ENCODE data around the gene IRX5.

The IRX5 gene

GRCh38 chr16:54964239-54964638 lies 33.6 kb downstream of the IRX5 start:
- ChIA-PET POLR2A (no interaction called here), CTCF (interaction anchor here (0.5 kb wide), 1 partner anchor 154 kb away, joined by 3 read pairs; no protein-coding TSS in a partner anchor)
- no peak for DNase-seq (ENCODE audit: extremely low spot score)
- TF ChIP-seq L3MBTL2 (conservative IDR thresholded peaks at IDR 0.05) (no peak), CTBP1 (IDR thresholded peaks at IDR 0.05; ENCODE audit: borderline replicate concordance) (no peak)

GRCh38 chr16:54965464-54965863 lies 34.8 kb downstream of the IRX5 start:
- DNase-seq (ENCODE audit: extremely low spot score) = no peak
- CTCF ChIA-PET = no interaction called here
- POLR2A ChIA-PET = no interaction called here
- TF ChIP-seq LEF1 (IDR thresholded peaks at IDR 0.05; ENCODE audit: borderline replicate concordance) (no peak), CTBP1 (IDR thresholded peaks at IDR 0.05; ENCODE audit: borderline replicate concordance) (no peak), FOXA1 (IDR thresholded peaks at IDR 0.05) (no peak), NFRKB (IDR thresholded peaks at IDR 0.05) (no peak), ELF4 (IDR thresholded peaks at IDR 0.05) (no peak), FOXK2 (IDR thresholded peaks at IDR 0.05) (no peak), FOXM1 (IDR thresholded peaks at IDR 0.05; ENCODE audit: borderline replicate concordance) (no peak), HDGF (IDR thresholded peaks at IDR 0.05; ENCODE audit: borderline replicate concordance) (no peak), SP1 (IDR thresholded peaks at IDR 0.05) (no peak), L3MBTL2 (conservative IDR thresholded peaks at IDR 0.05) (no peak), PKNOX1 (IDR thresholded peaks at IDR 0.05) (no peak), SUZ12 (IDR thresholded peaks at IDR 0.05) (no peak), ARNT (IDR thresholded peaks at IDR 0.05) (no peak), ZNF384 (IDR thresholded peaks at IDR 0.05) (no peak), TARDBP (IDR thresholded peaks at IDR 0.05) (no peak), BHLHE40 (IDR thresholded peaks at IDR 0.05; ENCODE audit: borderline replicate concordance) (no peak)

DNA sequence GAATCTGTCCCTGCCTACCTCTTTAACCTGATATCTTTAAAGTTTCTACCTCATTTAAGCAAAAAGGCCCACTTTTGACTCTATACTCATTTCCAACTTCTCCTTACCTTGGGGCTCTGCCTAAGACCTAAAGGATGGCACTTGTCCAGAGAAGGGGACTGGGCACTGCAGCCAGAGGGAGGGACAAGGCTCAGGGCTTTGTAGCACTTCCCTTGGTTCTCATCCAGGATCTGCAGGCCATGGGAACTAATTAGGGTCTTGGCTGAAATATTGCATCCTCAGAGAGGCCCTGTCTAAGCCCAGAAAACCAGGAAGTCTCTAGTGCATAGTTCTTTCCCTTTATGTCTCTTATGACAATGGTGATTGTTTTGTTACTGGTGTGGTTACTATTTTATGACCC lies 37.3 kb downstream of the IRX5 start:
- TF ChIP-seq TARDBP (IDR thresholded peaks at IDR 0.05) = no peak
- no peak for TF ChIP-seq HDGF (IDR thresholded peaks at IDR 0.05; ENCODE audit: borderline replicate concordance)
- TF ChIP-seq L3MBTL2 (conservative IDR thresholded peaks at IDR 0.05) = no peak
- TF ChIP-seq ARNT (IDR thresholded peaks at IDR 0.05) = no peak
- no peak for TF ChIP-seq FOXK2 (IDR thresholded peaks at IDR 0.05)
- TF ChIP-seq NFRKB (IDR thresholded peaks at IDR 0.05) = no peak
- TF ChIP-seq SUZ12 (IDR thresholded peaks at IDR 0.05) = no peak
- TF ChIP-seq BHLHE40 (IDR thresholded peaks at IDR 0.05; ENCODE audit: borderline replicate concordance) = no peak
- no peak for TF ChIP-seq LEF1 (IDR thresholded peaks at IDR 0.05; ENCODE audit: borderline replicate concordance)
- no peak for TF ChIP-seq ZNF384 (IDR thresholded peaks at IDR 0.05)
- no peak for TF ChIP-seq PKNOX1 (IDR thresholded peaks at IDR 0.05)
- TF ChIP-seq CTBP1 (IDR thresholded peaks at IDR 0.05; ENCODE audit: borderline replicate concordance) = no peak
- no peak for TF ChIP-seq FOXM1 (IDR thresholded peaks at IDR 0.05; ENCODE audit: borderline replicate concordance)
- TF ChIP-seq SP1 (IDR thresholded peaks at IDR 0.05) = no peak
- CTCF ChIA-PET = no interaction called here
- no peak for DNase-seq (ENCODE audit: extremely low spot score)
- POLR2A ChIA-PET = no interaction called here

DNA sequence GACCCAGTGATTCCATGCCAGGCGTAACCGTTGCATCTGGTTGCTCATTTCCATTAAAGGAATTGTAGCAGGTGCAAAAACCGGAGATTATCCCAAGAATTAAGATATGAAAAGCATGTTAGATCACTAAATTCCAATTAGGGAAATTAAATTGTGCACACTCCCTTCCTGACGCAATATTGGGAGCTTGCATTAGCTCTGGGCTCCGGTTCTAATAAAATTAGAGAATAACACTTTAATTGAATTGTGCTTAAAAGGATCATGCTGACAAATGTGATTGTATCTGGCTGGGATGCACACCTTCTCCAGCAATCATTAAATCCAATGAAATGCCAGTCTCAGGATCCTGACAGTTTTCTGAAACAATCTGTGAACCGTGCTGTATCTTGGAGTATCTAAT lies 38.1 kb downstream of the IRX5 start:
- POLR2A ChIA-PET = no interaction called here
- TF ChIP-seq TARDBP (IDR thresholded peaks at IDR 0.05) (no peak), FOXM1 (IDR thresholded peaks at IDR 0.05; ENCODE audit: borderline replicate concordance) (no peak), PKNOX1 (IDR thresholded peaks at IDR 0.05) (no peak), LEF1 (IDR thresholded peaks at IDR 0.05; ENCODE audit: borderline replicate concordance) (no peak), CTBP1 (IDR thresholded peaks at IDR 0.05; ENCODE audit: borderline replicate concordance) (no peak), ZNF384 (IDR thresholded peaks at IDR 0.05) (no peak), BHLHE40 (IDR thresholded peaks at IDR 0.05; ENCODE audit: borderline replicate concordance) (no peak), ELF4 (IDR thresholded peaks at IDR 0.05) (no peak), SP1 (IDR thresholded peaks at IDR 0.05) (no peak)
- CTCF ChIA-PET = no interaction called here
- DNase-seq (ENCODE audit: extremely low spot score) = no peak

DNA sequence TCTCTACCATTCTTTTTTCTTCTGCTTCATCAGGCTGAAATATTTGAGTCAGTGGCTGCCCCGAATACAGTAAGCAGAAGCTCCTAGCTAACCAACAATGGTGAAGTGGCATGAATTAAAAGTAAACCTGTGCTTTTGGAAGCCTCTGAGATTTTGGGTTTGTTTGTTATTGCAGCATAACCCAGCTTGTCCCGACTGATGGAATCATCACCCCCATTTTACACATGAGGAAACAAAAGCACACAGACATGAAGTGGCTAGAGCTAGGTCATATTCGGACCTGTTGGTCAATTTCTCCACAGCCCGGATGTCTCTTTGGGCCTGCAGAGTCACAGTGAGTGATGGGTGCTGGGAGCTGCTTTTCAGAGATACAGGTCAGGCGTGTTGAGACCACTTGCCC lies 39.4 kb downstream of the IRX5 start:
- ChIA-PET POLR2A (no interaction called here), CTCF (no interaction called here)
- TF ChIP-seq LEF1 (IDR thresholded peaks at IDR 0.05; ENCODE audit: borderline replicate concordance) (no peak), SUZ12 (IDR thresholded peaks at IDR 0.05) (no peak), ARNT (IDR thresholded peaks at IDR 0.05) (no peak), FOXA1 (IDR thresholded peaks at IDR 0.05) (no peak), FOXM1 (IDR thresholded peaks at IDR 0.05; ENCODE audit: borderline replicate concordance) (no peak), ZNF384 (IDR thresholded peaks at IDR 0.05) (no peak), TARDBP (IDR thresholded peaks at IDR 0.05) (no peak), PKNOX1 (IDR thresholded peaks at IDR 0.05) (no peak)
- no peak for DNase-seq (ENCODE audit: extremely low spot score)

- TF ChIP-seq PKNOX1 (IDR thresholded peaks at IDR 0.05) (peak; percentile 91), NFRKB (IDR thresholded peaks at IDR 0.05) (no peak), SP1 (IDR thresholded peaks at IDR 0.05) (no peak)
- DNase-seq (ENCODE audit: extremely low spot score) = peak; percentile 50
- ChIA-PET POLR2A (interaction anchor here (0.5 kb wide), 1 partner anchor 606 kb away, joined by 3 read pairs; no protein-coding TSS in a partner anchor), CTCF (interaction anchor here (0.6 kb wide), 1 partner anchor 31 kb away, joined by 3 read pairs; no protein-coding TSS in a partner anchor)
Observed at GRCh38 chr16:54974367-54974766, 43.7 kb downstream of the IRX5 start.
